Measurements from ENCODE around the gene VWA5A.

- TF ChIP-seq CTCF (IDR thresholded peaks at IDR 0.05), result no peak
- no peak for TF ChIP-seq POLR2AphosphoS5 (IDR thresholded peaks at IDR 0.05)
These were observed 38.0 kb upstream of the VWA5A start for GRCh38 chr11:124077266-124077665.
